BE2C (cell line): ENCODE data around the gene TMEM187.

Source experiments
- DNase-seq: peaks from one replicate; pipeline ENCODE4 v3.0.0-alpha.2; 2020
- H3K27me3 ChIP-seq: fragments of 250-450 bp; sonication (Bioruptor Pico); 2 replicates; pipeline ENCODE4 v1.5.1; 2020; ENCODE audit warnings: mild to moderate bottlenecking
- H3K36me3 ChIP-seq: fragments of 250-450 bp; sonication (Bioruptor Pico); 2 replicates; pipeline ENCODE4 v1.5.1; 2020; ENCODE audit warnings: mild to moderate bottlenecking
- H3K4me1 ChIP-seq: fragments of 250-450 bp; sonication (Bioruptor Pico); 2 replicates; pipeline ENCODE4 v1.5.1; 2020
- H3K4me3 ChIP-seq: 2 replicates; pipeline ENCODE4 v1.5.1; 2011; ENCODE audit warnings: low read depth, low read length
- H3K9me3 ChIP-seq: fragments of 250-450 bp; sonication (Bioruptor Pico); 2 replicates; pipeline ENCODE4 v1.5.1; 2020
- TF ChIP-seq, protein P1 (sequence below): IDR thresholded peaks from 2 replicates; pipeline ENCODE4 v1.5.1; 2012; ENCODE audit warnings: mild to moderate bottlenecking, low read depth, low read length

Gene TMEM187

DNA sequence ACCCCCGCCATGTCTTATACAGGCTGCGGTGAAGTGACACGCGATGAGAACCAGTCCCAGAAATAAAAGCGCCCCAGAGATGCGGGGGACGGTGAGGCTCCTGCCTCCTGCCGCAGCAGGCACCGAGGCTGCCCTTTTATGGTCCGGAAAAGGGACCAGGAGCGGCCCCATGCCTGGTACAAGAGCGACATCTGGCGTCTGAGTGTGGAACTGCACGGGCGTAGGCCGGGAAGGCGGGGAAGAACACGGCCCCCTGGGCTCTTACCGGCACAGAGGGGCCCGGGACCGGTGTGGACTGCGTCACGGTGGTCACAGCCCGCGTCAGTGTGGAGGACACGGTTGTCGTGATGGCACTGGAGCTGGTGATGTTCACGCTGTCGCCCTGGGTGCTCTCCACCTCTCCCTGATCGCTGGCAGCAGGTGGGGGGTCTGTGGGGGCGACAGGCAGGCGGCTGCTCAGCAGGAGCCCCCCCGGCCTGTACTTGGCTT lies 19.2 kb upstream of the TMEM187 start:
- Histone ChIP-seq H3K4me3 (no peak overlapping the region), H3K9me3 (no peaks in the 10 kb centered on the region), H3K4me1 (peaks cover 4% of the 10 kb centered on the region), H3K27me3 (no peaks in the 10 kb centered on the region), H3K36me3 (peaks cover 91% of the 10 kb centered on the region)
- TF ChIP-seq, protein P1, sequence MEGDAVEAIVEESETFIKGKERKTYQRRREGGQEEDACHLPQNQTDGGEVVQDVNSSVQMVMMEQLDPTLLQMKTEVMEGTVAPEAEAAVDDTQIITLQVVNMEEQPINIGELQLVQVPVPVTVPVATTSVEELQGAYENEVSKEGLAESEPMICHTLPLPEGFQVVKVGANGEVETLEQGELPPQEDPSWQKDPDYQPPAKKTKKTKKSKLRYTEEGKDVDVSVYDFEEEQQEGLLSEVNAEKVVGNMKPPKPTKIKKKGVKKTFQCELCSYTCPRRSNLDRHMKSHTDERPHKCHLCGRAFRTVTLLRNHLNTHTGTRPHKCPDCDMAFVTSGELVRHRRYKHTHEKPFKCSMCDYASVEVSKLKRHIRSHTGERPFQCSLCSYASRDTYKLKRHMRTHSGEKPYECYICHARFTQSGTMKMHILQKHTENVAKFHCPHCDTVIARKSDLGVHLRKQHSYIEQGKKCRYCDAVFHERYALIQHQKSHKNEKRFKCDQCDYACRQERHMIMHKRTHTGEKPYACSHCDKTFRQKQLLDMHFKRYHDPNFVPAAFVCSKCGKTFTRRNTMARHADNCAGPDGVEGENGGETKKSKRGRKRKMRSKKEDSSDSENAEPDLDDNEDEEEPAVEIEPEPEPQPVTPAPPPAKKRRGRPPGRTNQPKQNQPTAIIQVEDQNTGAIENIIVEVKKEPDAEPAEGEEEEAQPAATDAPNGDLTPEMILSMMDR = peak; percentile 83
- DNase-seq = peak; percentile 79

DNA sequence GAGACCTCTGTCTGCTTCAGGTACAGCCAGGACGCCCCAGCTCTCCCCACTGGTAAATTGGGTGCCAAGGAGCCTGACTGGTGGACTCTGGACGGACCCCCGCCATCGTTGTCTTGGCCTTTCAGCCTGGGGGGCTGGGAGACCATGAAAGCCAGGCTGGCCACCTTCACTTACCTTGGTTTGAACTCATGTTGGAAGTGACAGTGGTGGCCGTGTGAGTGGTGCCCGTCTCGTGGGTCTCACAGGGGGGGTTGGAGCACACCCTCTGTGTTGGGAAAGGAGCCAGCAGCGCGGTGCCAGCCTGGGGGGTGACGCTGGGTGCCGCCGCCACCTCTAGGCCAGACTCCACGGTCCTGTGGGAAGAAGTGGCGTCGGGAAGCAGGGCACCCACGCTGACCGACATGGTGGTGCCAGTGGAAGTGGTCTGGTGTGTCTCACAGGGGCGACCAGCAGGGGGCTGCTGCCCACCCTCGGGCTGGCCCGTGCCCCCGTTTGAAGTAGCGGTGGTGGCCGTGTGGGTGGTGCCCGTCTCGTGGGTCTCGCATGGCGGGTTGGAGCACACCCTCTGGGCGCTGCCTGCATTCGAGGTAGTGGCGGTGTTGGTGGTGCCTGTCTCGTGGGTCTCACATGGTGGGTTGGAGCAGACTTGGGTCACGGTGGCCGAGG lies 18.5 kb upstream of the TMEM187 start:
- no peaks in the 10 kb centered on the region for H3K9me3 ChIP-seq
- H3K4me3 ChIP-seq = no peak overlapping the region
- peaks cover 4% of the 10 kb centered on the region for H3K4me1 ChIP-seq
- DNase-seq = no peak
- TF ChIP-seq, protein P1 = 0 out of 2 replicates have a peak, but pooled peaks have one; percentile 11
- H3K36me3 ChIP-seq = peaks cover 98% of the 10 kb centered on the region
- no peaks in the 10 kb centered on the region for H3K27me3 ChIP-seq

DNA sequence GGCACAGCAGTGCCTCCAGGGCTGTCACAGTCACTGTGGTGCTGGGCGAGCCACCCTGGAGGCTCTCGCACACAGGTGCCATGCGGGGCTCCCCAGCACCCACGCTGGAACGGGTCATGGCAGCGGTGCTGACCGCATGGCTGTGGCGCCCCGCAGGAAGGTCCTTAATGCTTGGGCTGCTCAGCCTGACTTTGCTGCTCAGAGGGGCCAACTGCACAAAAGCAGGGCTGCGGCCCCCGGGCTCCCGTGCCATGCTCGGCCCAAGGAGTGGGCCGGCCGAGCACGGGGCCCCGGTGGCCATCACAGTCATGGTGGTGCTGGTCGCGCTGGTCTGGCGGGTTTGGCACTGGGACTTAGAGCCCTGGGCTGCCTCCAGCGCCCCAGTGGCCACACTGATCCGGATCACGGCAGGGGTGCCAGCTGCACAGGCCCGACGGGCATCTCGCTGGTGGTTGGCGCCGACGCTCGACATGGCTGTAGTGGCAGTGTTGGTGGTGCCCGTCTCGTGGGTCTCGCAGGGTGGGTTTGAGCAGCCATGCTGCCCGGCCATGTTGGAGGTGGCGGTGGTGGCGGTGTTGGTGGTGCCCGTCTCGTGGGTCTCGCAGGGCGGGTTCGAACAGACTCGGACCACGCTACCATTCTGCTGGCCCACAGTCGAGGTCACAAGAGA lies 17.9 kb upstream of the TMEM187 start:
- peaks cover 100% of the 10 kb centered on the region for H3K36me3 ChIP-seq
- H3K27me3 ChIP-seq = no peaks in the 10 kb centered on the region
- H3K9me3 ChIP-seq = no peaks in the 10 kb centered on the region
- H3K4me1 ChIP-seq = peaks cover 4% of the 10 kb centered on the region; the same call in 1 of the 2 replicates
- TF ChIP-seq, protein P1 = no peak
- H3K4me3 ChIP-seq = no peak overlapping the region
- DNase-seq = no peak

DNA sequence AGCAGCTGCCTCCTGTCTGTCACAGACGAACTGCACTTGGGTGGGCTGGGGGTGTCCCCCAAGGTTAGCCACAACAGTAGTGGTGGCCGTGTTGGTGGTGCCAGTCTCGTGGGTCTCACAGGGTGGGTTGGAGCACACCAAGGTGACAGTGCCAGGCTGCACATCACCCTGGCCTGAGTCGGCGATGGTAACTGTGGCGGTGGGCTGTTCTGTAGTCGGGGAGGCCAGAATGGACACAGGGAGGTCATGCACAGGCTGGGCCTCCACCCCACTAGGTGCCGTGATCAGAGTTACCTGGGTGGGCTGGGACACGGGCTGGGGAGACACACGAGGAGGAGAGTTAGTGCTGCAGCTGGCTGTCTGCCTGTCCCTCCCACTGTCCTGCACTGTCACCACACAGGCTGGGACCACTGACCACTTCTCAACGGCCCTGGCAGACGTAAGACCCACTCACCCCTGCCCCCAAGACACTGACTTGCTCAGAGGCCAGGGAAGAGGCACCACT lies 17.3 kb upstream of the TMEM187 start:
- Histone ChIP-seq H3K36me3 (peaks cover 100% of the 10 kb centered on the region), H3K9me3 (no peaks in the 10 kb centered on the region), H3K4me1 (peaks cover 4% of the 10 kb centered on the region; the same call in 1 of the 2 replicates), H3K27me3 (no peaks in the 10 kb centered on the region), H3K4me3 (no peak overlapping the region)
- DNase-seq = no peak
- TF ChIP-seq, protein P1 = no peak

DNA sequence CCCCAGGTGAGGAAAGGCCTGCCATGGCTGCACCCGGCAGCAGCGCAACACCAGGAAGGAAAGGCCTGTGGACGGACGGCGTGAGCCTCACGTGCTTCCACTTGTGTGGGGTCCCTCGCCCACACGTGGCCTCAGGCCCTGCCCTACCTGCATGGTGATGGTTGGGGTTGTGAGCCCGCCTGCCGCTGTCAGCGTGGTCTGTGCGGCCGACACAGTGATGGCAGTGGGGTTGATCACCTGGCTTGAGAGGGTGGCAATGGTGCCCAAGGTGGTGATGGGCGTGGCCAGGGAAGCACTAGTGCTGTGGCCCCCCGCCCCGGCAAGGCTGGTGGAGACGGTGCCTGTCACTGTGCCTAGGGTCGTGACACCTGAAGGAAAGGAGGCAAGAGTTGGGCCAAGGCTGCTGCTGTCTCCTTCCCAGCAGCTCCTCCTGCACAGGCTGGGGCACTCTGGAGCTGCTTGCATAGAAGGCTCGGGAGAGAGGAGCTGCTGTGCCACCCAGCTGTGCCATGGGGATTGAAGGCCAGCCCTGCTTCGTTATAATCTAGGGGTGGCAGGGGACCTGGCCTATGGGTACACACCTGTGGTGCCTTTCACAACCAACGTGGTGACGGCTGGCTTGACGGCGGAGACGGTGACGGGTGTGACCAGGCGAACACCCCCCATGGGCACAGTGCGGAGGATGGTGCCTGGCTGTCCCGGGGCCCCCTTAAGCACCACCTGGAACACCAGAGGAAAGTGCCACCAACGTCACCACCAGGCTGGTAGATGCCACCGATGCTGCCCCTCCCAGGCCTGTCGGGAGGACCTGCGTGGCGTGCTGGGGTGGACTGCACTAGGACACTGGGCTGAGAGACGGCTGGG lies 16.3 kb upstream of the TMEM187 start:
- H3K4me3 ChIP-seq = no peak overlapping the region

More for the DNA sequence above, 16.3 kb upstream of the TMEM187 start:
- peaks cover 4% of the 10 kb centered on the region; the same call in 1 of the 2 replicates for H3K4me1 ChIP-seq
- H3K9me3 ChIP-seq = no peaks in the 10 kb centered on the region
- peaks cover 99% of the 10 kb centered on the region for H3K36me3 ChIP-seq
- H3K27me3 ChIP-seq = no peaks in the 10 kb centered on the region
- TF ChIP-seq, protein P1 = no peak
- DNase-seq = no peak
